Measurements from ENCODE around the gene OR10V1.
"Not testable (repeated sequence)": the region's sequence is repeated elsewhere in the genome, so short reads cannot be mapped to it uniquely, and the experiment has no call there.

The OR10V1 gene

DNA sequence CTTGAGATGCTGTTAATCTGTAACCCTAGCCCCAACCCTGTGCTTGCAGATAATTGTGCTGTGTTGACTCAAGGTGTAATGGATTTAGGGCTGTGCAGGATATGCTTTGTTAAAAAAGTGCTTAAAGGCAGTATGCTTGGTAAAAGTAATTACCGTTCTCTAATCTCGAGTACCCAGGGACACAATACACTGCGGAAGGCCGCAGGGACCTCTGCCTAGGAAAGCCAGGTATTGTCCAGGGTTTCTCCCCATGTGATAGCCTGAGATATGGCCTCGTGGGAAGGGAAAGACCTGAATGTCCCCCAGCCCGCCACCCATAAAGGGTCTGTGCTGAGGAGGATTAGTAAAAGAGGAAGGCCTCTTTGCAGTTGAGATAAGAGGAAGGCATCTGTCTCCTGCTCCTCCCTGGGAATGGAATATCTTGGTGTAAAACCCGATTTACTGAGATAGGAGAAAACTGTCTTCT lies 32.4 kb downstream of the OR10V1 start:
- not testable (repeated sequence) for H3K9ac ChIP-seq (ENCODE audit: low read length in 2 of 2); H3K4me1 ChIP-seq (ENCODE audit: control insufficient read depth, insufficient read depth, low read length); H3K27ac ChIP-seq (ENCODE audit: low read length); H3K4me3 ChIP-seq (ENCODE audit: low read length in 2 of 2); H3K9me3 ChIP-seq (ENCODE audit: control insufficient read depth in 2 of 2, low read length in 2 of 2); H3K36me3 ChIP-seq (ENCODE audit: control insufficient read depth in 2 of 2, insufficient read depth in 2 of 2, low read length in 2 of 2); H3K27me3 ChIP-seq (ENCODE audit: control insufficient read depth in 1 of 2, insufficient read depth in 2 of 2, low read length in 2 of 2)

DNA sequence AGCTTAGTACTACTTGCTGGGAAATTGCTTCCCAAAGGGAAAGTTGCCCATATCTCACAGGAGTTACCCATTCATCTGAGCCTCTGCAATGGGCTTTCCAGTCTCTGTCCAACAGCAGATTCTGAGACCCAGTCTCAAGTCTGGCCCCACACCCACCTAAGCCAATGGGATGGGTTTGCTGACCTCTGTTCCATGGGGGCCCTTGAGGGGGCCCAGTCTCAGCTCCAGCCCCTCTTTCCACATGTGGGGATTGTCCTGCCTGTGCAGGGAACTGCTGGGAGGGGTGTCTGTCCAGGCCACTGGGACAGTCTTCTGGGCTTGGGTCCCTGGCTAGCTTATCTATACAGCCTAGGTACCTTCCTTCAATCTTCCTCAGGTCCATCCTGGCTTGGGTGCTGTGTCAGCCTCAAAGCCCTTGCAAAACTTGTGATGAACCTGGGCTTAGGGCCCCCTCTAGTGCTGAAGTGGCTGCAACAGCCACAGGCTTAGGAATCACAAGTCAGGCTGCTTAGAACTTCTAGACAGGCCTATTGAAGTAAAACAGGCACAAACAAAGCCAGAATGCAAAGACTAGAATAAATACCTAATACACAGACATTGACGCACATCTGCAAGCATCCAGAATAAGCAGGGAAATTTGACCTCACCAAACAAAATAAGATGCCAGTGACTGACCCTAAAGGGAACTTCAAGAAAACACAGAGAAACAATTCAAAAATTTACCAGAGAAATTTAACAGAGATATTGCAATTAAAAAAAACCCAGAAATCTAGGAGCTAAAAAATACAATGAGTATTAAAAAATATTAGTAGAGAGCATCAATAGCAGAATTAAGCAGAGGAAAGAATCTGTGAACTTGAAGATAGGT lies 33.1 kb downstream of the OR10V1 start:
- Histone ChIP-seq H3K9me3 (ENCODE audit: control insufficient read depth in 2 of 2, low read length in 2 of 2) (no peaks in the 10 kb centered on the region), H3K27ac (ENCODE audit: low read length) (peak overlapping the region; percentile 12), H3K4me1 (ENCODE audit: control insufficient read depth, insufficient read depth, low read length) (no peaks in the 10 kb centered on the region), H3K27me3 (ENCODE audit: control insufficient read depth in 1 of 2, insufficient read depth in 2 of 2, low read length in 2 of 2) (no peaks in the 10 kb centered on the region), H3K9ac (ENCODE audit: low read length in 2 of 2) (no peak overlapping the region), H3K4me3 (ENCODE audit: low read length in 2 of 2) (no peak overlapping the region), H3K36me3 (ENCODE audit: control insufficient read depth in 2 of 2, insufficient read depth in 2 of 2, low read length in 2 of 2) (no peaks in the 10 kb centered on the region)

DNA sequence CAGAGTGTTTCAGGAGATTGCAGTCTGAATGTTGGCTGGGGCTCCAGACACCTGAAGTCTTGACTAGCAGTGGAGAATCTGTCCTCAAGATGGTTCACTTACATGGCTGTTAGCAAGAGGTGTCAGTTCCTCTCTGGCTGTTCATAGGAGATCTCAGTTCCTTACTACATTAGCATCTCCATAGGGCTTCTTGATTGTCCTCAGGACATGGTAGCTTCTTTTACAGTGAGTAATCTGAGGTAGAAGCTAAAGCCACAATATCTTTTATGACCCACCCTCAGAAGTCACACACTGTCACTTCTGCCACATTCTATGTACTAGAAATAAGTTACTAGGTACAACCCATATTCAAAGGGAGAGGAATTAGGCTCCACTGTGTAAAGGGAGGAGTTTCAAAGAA lies 34.3 kb downstream of the OR10V1 start:
- H3K36me3 ChIP-seq (ENCODE audit: control insufficient read depth in 2 of 2, insufficient read depth in 2 of 2, low read length in 2 of 2), result no peaks in the 10 kb centered on the region
- no peaks in the 10 kb centered on the region for H3K9me3 ChIP-seq (ENCODE audit: control insufficient read depth in 2 of 2, low read length in 2 of 2)
- no peaks in the 10 kb centered on the region for H3K27me3 ChIP-seq (ENCODE audit: control insufficient read depth in 1 of 2, insufficient read depth in 2 of 2, low read length in 2 of 2)
- H3K27ac ChIP-seq (ENCODE audit: low read length), result no peak overlapping the region
- no peak overlapping the region for H3K9ac ChIP-seq (ENCODE audit: low read length in 2 of 2)
- H3K4me3 ChIP-seq (ENCODE audit: low read length in 2 of 2), result no peak overlapping the region
- no peaks in the 10 kb centered on the region for H3K4me1 ChIP-seq (ENCODE audit: control insufficient read depth, insufficient read depth, low read length)

DNA sequence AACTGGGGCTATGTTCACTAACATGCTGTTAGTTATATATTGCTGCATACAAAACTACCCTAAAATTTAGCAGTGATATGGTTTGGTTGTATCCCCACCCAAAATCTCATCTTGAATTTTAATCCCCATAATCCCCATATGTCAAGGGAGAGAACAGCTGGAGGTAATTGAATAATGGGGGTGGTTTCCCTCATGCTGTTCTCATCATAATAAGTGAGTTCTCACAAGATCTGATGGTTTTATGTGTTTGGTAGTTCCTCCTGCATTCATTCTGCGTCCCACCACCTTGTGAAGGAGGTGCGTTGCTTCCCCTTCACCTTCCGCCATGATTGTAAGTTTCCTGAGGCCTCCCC lies 34.9 kb downstream of the OR10V1 start:
- Histone ChIP-seq H3K4me1 (ENCODE audit: control insufficient read depth, insufficient read depth, low read length) (no peaks in the 10 kb centered on the region), H3K9ac (ENCODE audit: low read length in 2 of 2) (no peak overlapping the region), H3K4me3 (ENCODE audit: low read length in 2 of 2) (no peak overlapping the region)

DNA sequence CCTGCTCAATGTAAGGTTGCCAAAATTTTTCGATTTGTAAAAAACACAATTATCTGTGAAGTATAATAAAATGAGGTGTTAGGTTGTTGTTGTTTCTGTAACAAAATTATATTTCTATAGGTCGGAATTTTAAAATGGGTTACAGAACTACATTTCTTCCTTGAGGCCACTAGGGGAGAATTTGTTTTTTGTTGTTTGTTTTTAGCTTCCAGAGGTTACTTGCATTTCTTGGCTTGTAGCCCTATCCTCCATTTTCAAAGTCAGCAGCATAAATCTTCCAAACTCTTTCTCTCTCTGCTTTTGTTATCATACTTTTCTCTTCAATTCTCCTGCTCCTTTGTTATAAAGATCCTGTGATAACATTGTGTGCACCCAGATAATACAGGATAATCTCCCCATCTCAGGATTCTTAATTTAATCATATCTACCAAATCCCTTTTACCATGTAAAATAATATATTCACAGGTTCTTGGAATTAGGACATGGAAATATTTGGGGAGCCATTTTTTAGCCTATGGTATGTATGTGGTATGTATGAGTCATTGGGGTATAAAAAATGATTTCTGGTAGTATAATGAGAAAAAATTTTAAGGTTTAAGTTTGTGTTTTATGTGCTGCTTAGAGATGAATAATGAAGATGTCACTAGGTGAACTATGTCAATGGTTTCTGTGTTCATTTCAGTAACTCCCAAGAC lies 35.4 kb downstream of the OR10V1 start:
- no peaks in the 10 kb centered on the region for H3K9me3 ChIP-seq (ENCODE audit: control insufficient read depth in 2 of 2, low read length in 2 of 2)
- no peak overlapping the region for H3K4me3 ChIP-seq (ENCODE audit: low read length in 2 of 2)
- no peaks in the 10 kb centered on the region for H3K4me1 ChIP-seq (ENCODE audit: control insufficient read depth, insufficient read depth, low read length)
- no peaks in the 10 kb centered on the region for H3K36me3 ChIP-seq (ENCODE audit: control insufficient read depth in 2 of 2, insufficient read depth in 2 of 2, low read length in 2 of 2)
- no peak overlapping the region for H3K9ac ChIP-seq (ENCODE audit: low read length in 2 of 2)
- H3K27ac ChIP-seq (ENCODE audit: low read length), result no peak overlapping the region
- H3K27me3 ChIP-seq (ENCODE audit: control insufficient read depth in 1 of 2, insufficient read depth in 2 of 2, low read length in 2 of 2), result no peaks in the 10 kb centered on the region

More for the DNA sequence above, 34.9 kb downstream of the OR10V1 start:
- no peaks in the 10 kb centered on the region for H3K9me3 ChIP-seq (ENCODE audit: control insufficient read depth in 2 of 2, low read length in 2 of 2)
- H3K27me3 ChIP-seq (ENCODE audit: control insufficient read depth in 1 of 2, insufficient read depth in 2 of 2, low read length in 2 of 2), result no peaks in the 10 kb centered on the region
- no peak overlapping the region for H3K27ac ChIP-seq (ENCODE audit: low read length)
- H3K36me3 ChIP-seq (ENCODE audit: control insufficient read depth in 2 of 2, insufficient read depth in 2 of 2, low read length in 2 of 2), result no peaks in the 10 kb centered on the region

DNA sequence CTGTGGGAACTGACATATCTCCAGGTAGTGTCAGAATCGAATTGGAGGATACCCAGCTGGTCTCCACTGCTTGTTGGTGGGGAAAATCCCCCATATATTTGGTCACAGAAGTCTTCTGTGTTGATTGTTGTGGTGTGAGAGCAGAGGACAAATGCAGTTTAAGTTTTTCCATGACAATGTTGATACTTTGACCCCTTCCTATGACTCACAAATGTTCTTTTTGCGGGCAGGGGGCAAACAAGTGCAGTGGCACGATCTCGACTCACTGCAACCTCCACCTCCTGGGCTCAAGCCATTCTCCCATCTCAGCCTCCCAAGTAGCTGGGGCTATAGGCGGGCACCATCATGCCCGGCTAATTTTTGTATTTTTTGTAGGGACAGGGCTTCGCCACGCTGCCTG lies 37.4 kb downstream of the OR10V1 start:
- H3K4me1 ChIP-seq (ENCODE audit: control insufficient read depth, insufficient read depth, low read length), result no peaks in the 10 kb centered on the region

DNA sequence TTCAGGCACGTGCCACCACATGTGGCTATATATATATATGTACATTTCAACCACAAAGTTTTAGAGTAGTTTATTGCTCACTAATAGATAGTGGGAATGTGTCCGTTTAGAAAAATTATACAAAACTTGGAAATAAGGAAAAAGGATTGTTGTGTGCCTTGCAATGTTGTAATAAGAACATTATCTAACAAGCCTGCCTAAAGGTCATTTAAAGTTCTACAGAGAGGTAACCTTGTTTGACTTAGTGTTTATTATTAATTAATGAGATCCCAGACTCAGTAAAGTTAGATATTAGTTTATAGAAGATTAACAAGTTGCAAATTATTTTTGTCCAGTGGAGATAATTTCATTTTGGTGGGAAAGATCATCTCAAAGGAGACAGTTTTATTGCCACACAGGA lies 39.4 kb downstream of the OR10V1 start:
- peaks cover 7% of the 10 kb centered on the region for H3K4me1 ChIP-seq (ENCODE audit: control insufficient read depth, insufficient read depth, low read length)
- H3K9ac ChIP-seq (ENCODE audit: low read length in 2 of 2), result no peak overlapping the region
- no peak overlapping the region for H3K4me3 ChIP-seq (ENCODE audit: low read length in 2 of 2)

More for the DNA sequence above, 37.4 kb downstream of the OR10V1 start:
- Histone ChIP-seq H3K4me3 (ENCODE audit: low read length in 2 of 2) (no peak overlapping the region), H3K27me3 (ENCODE audit: control insufficient read depth in 1 of 2, insufficient read depth in 2 of 2, low read length in 2 of 2) (no peaks in the 10 kb centered on the region), H3K36me3 (ENCODE audit: control insufficient read depth in 2 of 2, insufficient read depth in 2 of 2, low read length in 2 of 2) (no peaks in the 10 kb centered on the region), H3K27ac (ENCODE audit: low read length) (no peak overlapping the region), H3K9ac (ENCODE audit: low read length in 2 of 2) (no peak overlapping the region), H3K9me3 (ENCODE audit: control insufficient read depth in 2 of 2, low read length in 2 of 2) (no peaks in the 10 kb centered on the region)

DNA sequence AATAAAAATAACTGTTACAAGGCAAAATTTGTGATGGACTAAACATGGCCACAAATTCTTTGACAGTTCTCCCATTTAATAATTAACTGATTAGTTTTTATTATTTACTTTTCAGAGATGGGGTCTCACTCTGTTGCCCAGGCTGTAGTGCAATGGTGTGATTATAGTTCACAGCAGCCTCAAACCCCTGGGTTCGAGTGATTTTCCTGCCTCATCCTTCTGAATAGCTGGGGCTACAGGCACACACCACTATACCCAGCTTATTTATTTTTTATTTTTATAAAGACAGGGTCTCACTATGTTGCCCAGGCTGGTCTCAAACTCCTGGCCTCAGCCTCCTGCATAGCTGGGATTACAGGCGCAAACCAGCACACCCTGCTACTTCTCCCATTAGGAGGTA lies 40.4 kb downstream of the OR10V1 start:
- no peak overlapping the region for H3K4me3 ChIP-seq (ENCODE audit: low read length in 2 of 2)
- H3K27me3 ChIP-seq (ENCODE audit: control insufficient read depth in 1 of 2, insufficient read depth in 2 of 2, low read length in 2 of 2), result no peaks in the 10 kb centered on the region
- peaks cover 7% of the 10 kb centered on the region for H3K4me1 ChIP-seq (ENCODE audit: control insufficient read depth, insufficient read depth, low read length)
- H3K9ac ChIP-seq (ENCODE audit: low read length in 2 of 2), result no peak overlapping the region
- H3K27ac ChIP-seq (ENCODE audit: low read length), result no peak overlapping the region
- no peaks in the 10 kb centered on the region for H3K36me3 ChIP-seq (ENCODE audit: control insufficient read depth in 2 of 2, insufficient read depth in 2 of 2, low read length in 2 of 2)
- H3K9me3 ChIP-seq (ENCODE audit: control insufficient read depth in 2 of 2, low read length in 2 of 2), result no peaks in the 10 kb centered on the region

More for the DNA sequence above, 39.4 kb downstream of the OR10V1 start:
- Histone ChIP-seq H3K9me3 (ENCODE audit: control insufficient read depth in 2 of 2, low read length in 2 of 2) (no peaks in the 10 kb centered on the region), H3K27me3 (ENCODE audit: control insufficient read depth in 1 of 2, insufficient read depth in 2 of 2, low read length in 2 of 2) (no peaks in the 10 kb centered on the region), H3K27ac (ENCODE audit: low read length) (no peak overlapping the region), H3K36me3 (ENCODE audit: control insufficient read depth in 2 of 2, insufficient read depth in 2 of 2, low read length in 2 of 2) (no peaks in the 10 kb centered on the region)

DNA sequence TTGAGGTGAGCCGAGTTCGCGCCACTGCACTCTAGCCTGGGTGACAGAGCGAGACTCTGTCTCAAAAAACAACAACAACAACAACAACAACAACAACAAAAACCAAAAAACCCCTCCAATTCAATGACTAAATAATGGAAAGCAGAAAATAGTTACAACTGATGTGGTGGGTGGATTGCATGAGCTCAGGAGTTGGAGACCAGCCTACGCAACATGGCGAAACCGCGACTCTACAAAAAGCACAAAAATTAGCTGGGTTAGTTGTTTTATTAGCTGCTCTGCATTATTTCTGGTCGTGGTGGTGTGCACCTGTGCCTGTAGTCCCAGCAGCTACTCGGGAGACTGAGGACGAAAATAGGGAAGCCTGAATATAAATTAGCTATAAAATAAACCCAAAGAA lies 42.2 kb downstream of the OR10V1 start:
- H3K27me3 ChIP-seq (ENCODE audit: control insufficient read depth in 1 of 2, insufficient read depth in 2 of 2, low read length in 2 of 2), result no peaks in the 10 kb centered on the region
- H3K4me1 ChIP-seq (ENCODE audit: control insufficient read depth, insufficient read depth, low read length), result peaks cover 12% of the 10 kb centered on the region
- peaks cover 3% of the 10 kb centered on the region in 2 donors for H3K36me3 ChIP-seq (ENCODE audit: control insufficient read depth in 2 of 2, insufficient read depth in 2 of 2, low read length in 2 of 2)
- H3K9ac ChIP-seq (ENCODE audit: low read length in 2 of 2), result no peak overlapping the region
- no peak overlapping the region for H3K27ac ChIP-seq (ENCODE audit: low read length)
- no peak overlapping the region for H3K4me3 ChIP-seq (ENCODE audit: low read length in 2 of 2)
- no peaks in the 10 kb centered on the region for H3K9me3 ChIP-seq (ENCODE audit: control insufficient read depth in 2 of 2, low read length in 2 of 2)

DNA sequence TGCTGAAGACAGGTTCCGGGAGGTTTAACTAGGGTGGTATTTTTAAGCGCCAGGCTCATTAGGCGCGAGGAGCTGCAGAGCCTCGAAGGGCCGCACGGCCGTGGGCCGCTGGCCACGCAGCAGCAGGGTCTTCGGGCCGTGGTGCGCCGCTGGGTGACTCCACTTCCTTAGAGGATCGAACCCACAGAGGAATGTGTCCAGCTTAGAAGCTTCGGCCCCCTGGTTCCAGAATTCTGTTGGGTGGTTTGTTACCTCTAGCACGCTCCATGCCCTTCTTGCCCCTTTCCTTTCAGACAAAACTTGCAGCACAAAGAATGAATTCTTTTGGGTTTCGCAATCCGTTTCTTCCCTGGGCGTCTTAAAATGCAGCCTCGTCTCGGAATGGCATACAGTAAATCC lies 44.0 kb downstream of the OR10V1 start:
- Histone ChIP-seq H3K36me3 (ENCODE audit: control insufficient read depth in 2 of 2, insufficient read depth in 2 of 2, low read length in 2 of 2) (peaks cover 3 to 5% of the 10 kb centered on the region in 2 donors), H3K27ac (ENCODE audit: low read length) (peak overlapping the region; percentile 93), H3K9ac (ENCODE audit: low read length in 2 of 2) (peak overlapping the region; percentile 90 to 91), H3K27me3 (ENCODE audit: control insufficient read depth in 1 of 2, insufficient read depth in 2 of 2, low read length in 2 of 2) (no peaks in the 10 kb centered on the region), H3K9me3 (ENCODE audit: control insufficient read depth in 2 of 2, low read length in 2 of 2) (no peaks in the 10 kb centered on the region), H3K4me1 (ENCODE audit: control insufficient read depth, insufficient read depth, low read length) (peaks cover 12% of the 10 kb centered on the region), H3K4me3 (ENCODE audit: low read length in 2 of 2) (peak overlapping the region; percentile 84 to 89)

Data from stomach smooth muscle (tissue), 2 donors.